HEK293 (cell line): Measurements from ENCODE around the gene MBD4.
"Not testable (repeated sequence)": the region's sequence is repeated elsewhere in the genome, so short reads cannot be mapped to it uniquely, and the experiment has no call there.

Source experiments
- CTCF ChIA-PET: fragments of 350-600 bp; formaldehyde crosslinking; extraction: SDS; loops from one replicate; lab custom pipeline; 2021; ENCODE audit warnings: antibody characterized with exemption; lab: Yijun Ruan, JAX
- POLR2A ChIA-PET: fragments of 300-600 bp; formaldehyde crosslinking; extraction: SDS; loops from one replicate; lab custom pipeline; 2020; ENCODE audit warnings: antibody characterized with exemption, inconsistent platforms; lab: Yijun Ruan, JAX
- H3K27ac ChIP-seq: fragments of 200-500 bp; sonication (Bioruptor generic); 2 replicates; pipeline ENCODE4 v1.5.1; 2014; ENCODE audit warnings: low read depth, low read length, control low read depth, inconsistent platforms; ENCODE audit errors: extremely low read depth
- H3K36me3 ChIP-seq, 2 experiments: fragments of 200-500 bp in 1 of 2; sonication (Bioruptor generic) in 1 of 2; 1 replicate in 1 of 2; 2 replicates in 1 of 2; pipeline ENCODE4 v1.5.1; 2014 to 2017; ENCODE audit warnings: inconsistent platforms in 2 of 2, low read length in 2 of 2; ENCODE audit not compliant: control insufficient read depth in 2 of 2, insufficient read depth in 1 of 2
- H3K4me1 ChIP-seq: fragments of 200-500 bp; sonication (Bioruptor generic); 2 replicates; pipeline ENCODE4 v1.5.1; 2014; ENCODE audit warnings: mild to moderate bottlenecking, low read length, inconsistent platforms; ENCODE audit not compliant: control insufficient read depth, insufficient read depth
- H3K4me3 ChIP-seq: 2 replicates; pipeline ENCODE4 v1.5.1; 2011; ENCODE audit warnings: low read depth, mild to moderate bottlenecking, control low read depth, low read length, moderate library complexity
- H3K9me3 ChIP-seq: fragments of 200-500 bp; sonication (Bioruptor generic); 2 replicates; pipeline ENCODE4 v1.5.1; 2014; ENCODE audit warnings: low read depth, low read length, inconsistent platforms; ENCODE audit not compliant: control insufficient read depth, insufficient read depth
- EGR2 ChIP-seq: fragments of 450-650 bp; formaldehyde crosslinking; IDR thresholded peaks from 2 replicates; pipeline ENCODE4 v1.5.1; 2016; ENCODE audit warnings: low read depth, missing biosample characterization, missing genetic modification characterization
- PRDM1 ChIP-seq: fragments of 450-650 bp; formaldehyde crosslinking; IDR thresholded peaks from 2 replicates; pipeline ENCODE4; 2016; ENCODE audit warnings: missing biosample characterization, missing genetic modification characterization
- SP7 ChIP-seq: fragments of 450-650 bp; formaldehyde crosslinking; IDR thresholded peaks from 2 replicates; pipeline ENCODE4 v1.5.1; 2016; ENCODE audit warnings: missing biosample characterization, missing genetic modification characterization
- TRIM28 ChIP-seq: IDR thresholded peaks from 2 replicates; pipeline ENCODE4 v1.6.1; 2011; ENCODE audit warnings: low read length, control low read depth, borderline replicate concordance
- ZNF302 ChIP-seq: fragments of 450-650 bp; formaldehyde crosslinking; IDR thresholded peaks from 2 replicates; pipeline ENCODE4 v1.5.1; 2016; ENCODE audit warnings: missing biosample characterization, missing genetic modification characterization, low read depth
- ZNF37A ChIP-seq: fragments of 450-650 bp; IDR thresholded peaks from 2 replicates; pipeline ENCODE4 v1.5.1; 2018; ENCODE audit warnings: missing biosample characterization, missing genetic modification characterization
- ZNF558 ChIP-seq: fragments of 450-650 bp; formaldehyde crosslinking; IDR thresholded peaks from 2 replicates; pipeline ENCODE4 v1.5.1; 2016; ENCODE audit warnings: missing biosample characterization, missing genetic modification characterization
- ZNF623 ChIP-seq: fragments of 450-650 bp; formaldehyde crosslinking; IDR thresholded peaks from 2 replicates; pipeline ENCODE4 v1.5.1; 2016; ENCODE audit warnings: missing biosample characterization, missing genetic modification characterization
- ZNF664 ChIP-seq: fragments of 450-650 bp; formaldehyde crosslinking; IDR thresholded peaks from 2 replicates; pipeline ENCODE4 v1.5.1; 2016; ENCODE audit warnings: missing biosample characterization, missing genetic modification characterization
- ZNF76 ChIP-seq: fragments of 450-650 bp; formaldehyde crosslinking; IDR thresholded peaks from 2 replicates; pipeline ENCODE4; 2016; ENCODE audit warnings: low read depth, missing biosample characterization, missing genetic modification characterization, borderline replicate concordance
- ZSCAN16 ChIP-seq: fragments of 450-650 bp; formaldehyde crosslinking; IDR thresholded peaks from 2 replicates; pipeline ENCODE4 v1.5.1; 2016; ENCODE audit warnings: missing biosample characterization, missing genetic modification characterization
- TF ChIP-seq, protein P1 (sequence below): fragments of 450-650 bp; formaldehyde crosslinking; IDR thresholded peaks from 2 replicates; pipeline ENCODE4 v1.5.1; 2016; ENCODE audit warnings: missing biosample characterization, missing genetic modification characterization
- TF ChIP-seq, protein P2 (sequence below): fragments of 450-650 bp; formaldehyde crosslinking; IDR thresholded peaks from 2 replicates; pipeline ENCODE4 v1.5.1; 2016; ENCODE audit warnings: missing biosample characterization, missing genetic modification characterization
- TF ChIP-seq, protein P3 (sequence below): fragments of 450-650 bp; IDR thresholded peaks from 2 replicates; pipeline ENCODE4 v1.5.1; 2018; ENCODE audit warnings: missing biosample characterization, missing genetic modification characterization

The MBD4 gene

DNA sequence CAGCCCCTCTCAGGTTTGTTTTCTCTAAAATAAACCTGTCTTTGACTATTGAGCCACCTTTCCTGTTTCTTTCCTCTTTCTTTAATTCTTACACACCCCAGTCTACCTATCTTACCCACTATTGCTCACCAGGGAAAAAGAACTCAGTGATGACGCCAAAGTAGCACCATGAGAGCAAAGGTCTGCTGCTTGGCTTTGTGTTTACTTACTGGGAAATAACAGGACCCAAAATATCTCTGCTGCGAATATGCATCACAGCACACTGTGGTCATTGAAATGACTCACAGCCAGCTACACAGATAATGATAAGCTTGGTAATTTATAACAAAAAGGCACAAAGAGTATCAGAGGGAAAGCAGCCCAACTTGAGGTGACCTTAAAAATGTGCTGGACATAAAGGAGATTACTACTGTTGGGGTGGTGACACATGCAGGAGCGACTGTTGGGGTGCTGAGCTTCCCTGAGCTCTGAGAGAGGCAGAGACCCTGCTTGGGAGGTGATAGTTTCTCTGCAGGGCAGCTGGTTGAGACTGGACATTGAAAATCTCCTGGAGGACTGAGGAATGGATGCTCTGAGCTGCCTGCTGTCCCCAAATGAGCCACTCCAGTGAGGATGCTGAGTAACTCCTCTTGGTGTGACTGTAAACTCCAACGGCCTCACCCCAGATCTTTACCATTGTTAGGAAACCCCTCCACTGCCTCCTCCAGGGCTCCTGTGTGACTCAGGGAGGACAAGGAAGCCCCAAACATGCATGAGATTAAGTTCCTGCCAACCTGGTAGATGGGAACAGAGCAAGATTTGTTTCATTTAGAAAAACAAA, 25.9 kb downstream of the MBD4 start:
- Histone ChIP-seq H3K4me1 (no peaks in the 10 kb centered on the region; the same call in 1 of the 2 replicates), H3K36me3 (no peaks in the 10 kb centered on the region), H3K9me3 (no peaks in the 10 kb centered on the region), H3K4me3 (no peak overlapping the region), H3K27ac (no peak overlapping the region)
- CTCF ChIA-PET = interaction anchor here (0.6 to 2.8 kb wide), 2 partner anchors 14 to 168 kb away, joined by 4 to 14 read pairs; no protein-coding TSS in a partner anchor
- TF ChIP-seq SP7 = peak; percentile 43; the same call in 1 of the 2 replicates
- TF ChIP-seq ZNF558 (tag by site-specific recombination) = no peak
- POLR2A ChIA-PET = interaction anchor here (1.2 kb wide), 1 partner anchor 14 kb away, joined by 4 read pairs; the partner anchor contains the start of gene EFCAB12

DNA sequence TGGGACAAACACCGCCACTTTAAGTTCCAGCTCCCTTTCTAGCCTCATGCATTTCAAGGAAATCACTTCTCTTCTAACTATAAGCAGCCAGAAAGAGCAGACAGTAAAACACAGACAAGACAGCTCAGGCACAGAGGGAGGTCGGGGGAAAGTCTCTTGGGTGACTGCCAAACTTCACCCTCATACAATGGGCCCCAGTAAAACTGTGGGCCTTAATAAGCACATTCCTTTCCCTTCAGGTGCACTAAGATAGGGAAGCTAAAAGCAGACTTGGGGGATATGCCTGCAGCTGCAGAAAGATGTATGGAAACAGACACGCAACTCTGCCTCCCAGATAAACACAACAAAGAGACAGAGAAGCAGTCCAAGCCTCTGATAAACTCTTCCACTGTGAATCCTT, 26.5 kb downstream of the MBD4 start:
- POLR2A ChIA-PET = interaction anchor here (0.7 to 1.2 kb wide), 2 partner anchors 15 to 27 kb away, joined by 3 to 4 read pairs; partner anchors contain the start of genes EFCAB12, IFT122 and MBD4
- H3K36me3 ChIP-seq, H3K9me3 ChIP-seq, H3K4me1 ChIP-seq, H3K27ac ChIP-seq, H3K4me3 ChIP-seq: not testable (repeated sequence)
- CTCF ChIA-PET = interaction anchor here (0.6 to 2.8 kb wide), 2 partner anchors 13 to 167 kb away, joined by 4 to 14 read pairs; no protein-coding TSS in a partner anchor

DNA sequence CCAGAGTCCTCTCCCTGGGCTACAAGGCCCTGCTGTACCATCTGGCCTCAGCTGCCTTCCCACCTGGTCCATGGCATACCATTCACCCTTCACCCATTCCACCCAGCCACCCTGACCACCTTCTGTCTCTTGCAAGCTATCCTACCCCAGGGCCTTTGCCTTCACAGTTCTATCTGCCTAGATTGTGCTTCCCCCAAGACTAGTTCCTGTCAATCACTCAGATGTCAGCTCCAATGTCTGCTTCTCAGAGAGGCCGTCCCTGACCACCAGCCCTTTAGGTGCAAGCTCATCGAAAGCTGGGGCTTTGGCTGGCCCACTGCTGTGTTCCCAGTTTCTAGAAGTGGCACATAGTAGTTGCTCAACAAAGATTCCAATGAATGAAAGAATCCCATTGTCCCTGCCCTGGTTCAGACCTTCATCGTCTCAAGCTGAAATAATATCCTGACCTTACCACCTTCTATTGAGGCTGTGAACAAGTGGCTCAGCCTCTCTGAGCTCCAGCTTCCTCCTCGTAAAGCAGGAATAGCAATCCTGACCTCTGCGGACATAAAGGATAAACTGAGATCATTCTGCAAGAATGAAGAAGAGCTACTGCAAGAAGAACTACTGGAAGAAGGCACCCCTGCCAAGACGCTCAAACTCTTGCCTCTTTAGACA, 27.1 kb downstream of the MBD4 start:
- H3K27ac ChIP-seq = no peak overlapping the region
- ChIA-PET POLR2A (interaction anchor here (0.7 to 1.2 kb wide), 2 partner anchors 15 to 27 kb away, joined by 3 to 4 read pairs; partner anchors contain the start of genes EFCAB12, IFT122 and MBD4), CTCF (interaction anchor here (0.6 to 2.8 kb wide), 2 partner anchors 13 to 499 kb away, joined by 3 to 14 read pairs; no protein-coding TSS in a partner anchor)

More for the DNA sequence above, 27.1 kb downstream of the MBD4 start:
- H3K36me3 ChIP-seq = no peaks in the 10 kb centered on the region
- TF ChIP-seq SP7 = no peak
- no peak for TF ChIP-seq ZNF302 (tag by site-specific recombination)
- TF ChIP-seq, protein P1, sequence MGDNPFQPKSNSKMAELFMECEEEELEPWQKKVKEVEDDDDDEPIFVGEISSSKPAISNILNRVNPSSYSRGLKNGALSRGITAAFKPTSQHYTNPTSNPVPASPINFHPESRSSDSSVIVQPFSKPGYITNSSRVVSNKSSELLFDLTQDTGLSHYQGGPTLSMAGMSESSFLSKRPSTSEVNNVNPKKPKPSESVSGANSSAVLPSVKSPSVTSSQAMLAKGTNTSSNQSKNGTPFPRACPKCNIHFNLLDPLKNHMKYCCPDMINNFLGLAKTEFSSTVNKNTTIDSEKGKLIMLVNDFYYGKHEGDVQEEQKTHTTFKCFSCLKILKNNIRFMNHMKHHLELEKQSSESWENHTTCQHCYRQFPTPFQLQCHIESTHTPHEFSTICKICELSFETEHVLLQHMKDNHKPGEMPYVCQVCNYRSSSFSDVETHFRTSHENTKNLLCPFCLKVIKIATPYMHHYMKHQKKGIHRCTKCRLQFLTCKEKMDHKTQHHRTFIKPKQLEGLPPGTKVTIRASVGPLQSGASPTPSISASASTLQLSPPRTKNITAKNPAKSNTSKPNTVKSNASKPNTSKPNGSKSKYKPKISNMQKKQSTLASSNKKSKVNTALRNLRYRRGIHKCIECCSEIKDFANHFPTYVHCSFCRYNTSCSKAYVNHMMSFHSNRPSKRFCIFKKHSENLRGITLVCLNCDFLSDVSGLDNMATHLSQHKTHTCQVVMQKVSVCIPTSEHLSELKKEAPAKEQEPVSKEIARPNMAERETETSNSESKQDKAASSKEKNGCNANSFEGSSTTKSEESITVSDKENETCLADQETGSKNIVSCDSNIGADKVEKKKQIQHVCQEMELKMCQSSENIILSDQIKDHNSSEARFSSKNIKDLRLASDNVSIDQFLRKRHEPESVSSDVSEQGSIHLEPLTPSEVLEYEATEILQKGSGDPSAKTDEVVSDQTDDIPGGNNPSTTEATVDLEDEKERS (tag by site-specific recombination) = no peak
- no peak for TF ChIP-seq ZNF37A (tag by site-specific recombination)
- TF ChIP-seq ZNF623 (tag by site-specific recombination) = peak; percentile 49; the same call in 1 of the 2 replicates
- no peak for TF ChIP-seq EGR2 (tag by site-specific recombination)
- TF ChIP-seq ZNF664 (tag by site-specific recombination) = peak; percentile 79; the same call in 1 of the 2 replicates
- TF ChIP-seq, protein P2, sequence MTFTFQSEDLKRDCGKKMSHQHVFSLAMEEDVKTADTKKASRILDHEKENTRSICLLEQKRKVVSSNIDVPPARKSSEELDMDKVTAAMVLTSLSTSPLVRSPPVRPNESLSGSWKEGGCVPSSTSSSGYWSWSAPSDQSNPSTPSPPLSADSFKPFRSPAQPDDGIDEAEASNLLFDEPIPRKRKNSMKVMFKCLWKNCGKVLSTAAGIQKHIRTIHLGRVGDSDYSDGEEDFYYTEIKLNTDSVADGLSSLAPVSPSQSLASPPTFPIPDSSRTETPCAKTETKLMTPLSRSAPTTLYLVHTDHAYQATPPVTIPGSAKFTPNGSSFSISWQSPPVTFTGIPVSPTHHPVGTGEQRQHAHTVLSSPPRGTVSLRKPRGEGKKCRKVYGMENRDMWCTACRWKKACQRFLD (tag by site-specific recombination) = no peak
- TF ChIP-seq, protein P3, sequence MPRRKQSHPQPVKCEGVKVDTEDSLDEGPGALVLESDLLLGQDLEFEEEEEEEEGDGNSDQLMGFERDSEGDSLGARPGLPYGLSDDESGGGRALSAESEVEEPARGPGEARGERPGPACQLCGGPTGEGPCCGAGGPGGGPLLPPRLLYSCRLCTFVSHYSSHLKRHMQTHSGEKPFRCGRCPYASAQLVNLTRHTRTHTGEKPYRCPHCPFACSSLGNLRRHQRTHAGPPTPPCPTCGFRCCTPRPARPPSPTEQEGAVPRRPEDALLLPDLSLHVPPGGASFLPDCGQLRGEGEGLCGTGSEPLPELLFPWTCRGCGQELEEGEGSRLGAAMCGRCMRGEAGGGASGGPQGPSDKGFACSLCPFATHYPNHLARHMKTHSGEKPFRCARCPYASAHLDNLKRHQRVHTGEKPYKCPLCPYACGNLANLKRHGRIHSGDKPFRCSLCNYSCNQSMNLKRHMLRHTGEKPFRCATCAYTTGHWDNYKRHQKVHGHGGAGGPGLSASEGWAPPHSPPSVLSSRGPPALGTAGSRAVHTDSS (tag by site-specific recombination) = no peak
- no peak for TF ChIP-seq TRIM28
- no peak for TF ChIP-seq ZNF76
- no peak for TF ChIP-seq PRDM1 (tag by site-specific recombination)
- TF ChIP-seq ZSCAN16 (tag by site-specific recombination) = no peak
- no peaks in the 10 kb centered on the region; the same call in 1 of the 2 replicates for H3K4me1 ChIP-seq
- H3K9me3 ChIP-seq = no peaks in the 10 kb centered on the region
- no peak overlapping the region for H3K4me3 ChIP-seq
